ENCODE measurements around the gene MAP3K20.

Gene MAP3K20

DNA sequence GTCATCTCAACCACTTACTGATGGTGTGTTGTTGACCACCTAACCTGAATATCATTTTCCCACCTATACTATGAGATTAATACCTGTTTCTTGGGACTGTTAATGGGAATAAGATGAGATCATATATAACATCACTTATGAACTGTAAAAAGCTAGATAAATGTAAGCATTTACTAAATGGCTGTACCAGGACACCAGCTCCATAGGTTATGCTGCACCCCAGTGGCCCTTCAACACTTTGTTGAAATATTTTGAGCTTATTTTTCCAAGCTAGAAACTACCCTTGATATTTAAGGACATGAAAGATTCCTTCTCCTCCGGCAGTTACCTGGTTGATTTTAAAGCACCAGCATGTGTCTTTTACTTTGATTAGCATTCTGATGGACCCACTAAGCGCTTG lies 141.0 kb downstream of the MAP3K20 start:
- Histone ChIP-seq H3K27ac (ENCODE audit: low read length) (no peak overlapping the region), H3K36me3 (ENCODE audit: control insufficient read depth, insufficient read depth, low read length) (no peaks in the 10 kb centered on the region), H3K4me3 (ENCODE audit: low read length) (no peak overlapping the region), H3K4me1 (ENCODE audit: control insufficient read depth, insufficient read depth, low read length) (no peaks in the 10 kb centered on the region), H3K9me3 (ENCODE audit: control insufficient read depth, insufficient read depth, low read length) (no peaks in the 10 kb centered on the region), H3K27me3 (ENCODE audit: control insufficient read depth, insufficient read depth, low read length) (no peaks in the 10 kb centered on the region)
- DNase-seq (ENCODE audit: low read depth, low spot score) = no peak
- no CpG with 5 or more reads among the region's 2 CpGs for WGBS (ENCODE audit: insufficient coverage, insufficient read length)

DNA sequence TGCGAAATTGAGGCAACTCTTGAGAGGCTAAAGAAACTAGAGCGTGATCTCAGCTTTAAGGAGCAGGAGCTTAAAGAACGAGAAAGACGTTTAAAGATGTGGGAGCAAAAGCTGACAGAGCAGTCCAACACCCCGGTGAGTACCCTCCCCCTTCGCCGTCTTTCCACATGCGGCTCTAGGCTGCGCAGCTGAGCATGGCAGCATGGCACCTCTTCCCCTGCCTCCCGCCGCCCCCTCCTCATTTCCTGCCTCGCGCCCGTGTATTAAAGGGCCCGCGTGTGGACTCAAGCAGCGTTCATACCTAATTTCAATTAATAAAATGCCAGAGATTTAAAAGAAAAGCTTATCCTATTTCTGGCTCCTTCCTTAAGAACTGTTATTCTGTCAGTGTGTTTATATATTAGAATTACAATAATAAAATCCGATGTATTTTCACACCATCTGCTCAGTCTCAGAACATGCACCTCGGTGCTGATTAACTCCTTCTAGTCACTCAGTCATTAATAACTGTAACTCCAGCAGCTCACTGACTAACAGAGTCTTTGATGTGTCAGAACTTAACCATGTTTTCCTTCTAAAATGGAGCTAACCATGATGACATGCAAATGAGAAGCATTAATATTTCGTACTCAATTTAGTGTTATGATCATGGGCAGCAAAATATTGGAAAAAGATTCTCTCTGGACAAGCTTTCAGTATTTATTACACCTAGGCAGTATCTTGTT lies 141.6 kb downstream of the MAP3K20 start:
- Histone ChIP-seq H3K36me3 (ENCODE audit: control insufficient read depth, insufficient read depth, low read length) (no peaks in the 10 kb centered on the region), H3K4me3 (ENCODE audit: low read length) (no peak overlapping the region), H3K27ac (ENCODE audit: low read length) (no peak overlapping the region), H3K27me3 (ENCODE audit: control insufficient read depth, insufficient read depth, low read length) (no peaks in the 10 kb centered on the region), H3K9me3 (ENCODE audit: control insufficient read depth, insufficient read depth, low read length) (no peaks in the 10 kb centered on the region), H3K4me1 (ENCODE audit: control insufficient read depth, insufficient read depth, low read length) (no peaks in the 10 kb centered on the region)
- no CpG with 5 or more reads among the region's 20 CpGs for WGBS (ENCODE audit: insufficient coverage, insufficient read length)
- no peak for DNase-seq (ENCODE audit: low read depth, low spot score)

DNA sequence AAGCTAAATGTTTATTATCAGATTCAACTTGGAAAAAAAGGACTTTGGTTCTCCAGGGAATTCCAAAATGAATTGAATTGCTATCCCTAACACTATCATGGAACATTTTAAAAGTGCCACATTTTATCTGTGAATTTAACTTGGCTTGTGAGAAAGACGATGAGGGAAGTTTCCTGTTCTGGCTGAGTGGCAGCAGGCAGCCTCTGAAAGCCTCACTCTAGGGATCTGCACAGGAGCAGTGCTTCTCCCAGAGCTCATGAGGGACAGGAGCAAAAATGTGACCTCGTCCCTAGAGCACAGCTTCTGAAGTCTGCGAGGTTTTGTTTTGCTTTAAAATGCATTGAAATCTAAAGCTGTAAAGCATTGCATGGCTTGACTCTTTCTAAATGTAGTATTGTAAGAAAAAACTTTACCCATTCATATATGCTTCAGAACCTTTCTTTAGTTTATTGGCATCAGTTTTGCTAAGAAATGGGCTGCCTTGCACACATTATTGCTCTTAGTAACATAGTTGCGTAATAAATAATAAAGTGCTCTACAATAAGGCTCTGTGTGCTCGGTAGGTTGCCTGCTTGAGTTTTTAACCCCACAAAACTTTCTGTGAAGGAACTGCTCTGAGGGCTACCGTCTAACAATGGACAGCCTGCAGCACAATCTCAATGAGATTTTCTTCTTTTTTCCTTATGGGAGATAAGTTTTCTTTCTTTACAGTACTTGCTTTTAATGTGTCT lies 142.8 kb downstream of the MAP3K20 start:
- H3K27ac ChIP-seq (ENCODE audit: low read length) = no peak overlapping the region
- no peaks in the 10 kb centered on the region for H3K36me3 ChIP-seq (ENCODE audit: control insufficient read depth, insufficient read depth, low read length)
- H3K27me3 ChIP-seq (ENCODE audit: control insufficient read depth, insufficient read depth, low read length) = no peaks in the 10 kb centered on the region
- no CpG with 5 or more reads among the region's 6 CpGs for WGBS (ENCODE audit: insufficient coverage, insufficient read length)
- H3K4me1 ChIP-seq (ENCODE audit: control insufficient read depth, insufficient read depth, low read length) = no peaks in the 10 kb centered on the region
- no peak for DNase-seq (ENCODE audit: low read depth, low spot score)
- H3K4me3 ChIP-seq (ENCODE audit: low read length) = no peak overlapping the region
- H3K9me3 ChIP-seq (ENCODE audit: control insufficient read depth, insufficient read depth, low read length) = no peaks in the 10 kb centered on the region

DNA sequence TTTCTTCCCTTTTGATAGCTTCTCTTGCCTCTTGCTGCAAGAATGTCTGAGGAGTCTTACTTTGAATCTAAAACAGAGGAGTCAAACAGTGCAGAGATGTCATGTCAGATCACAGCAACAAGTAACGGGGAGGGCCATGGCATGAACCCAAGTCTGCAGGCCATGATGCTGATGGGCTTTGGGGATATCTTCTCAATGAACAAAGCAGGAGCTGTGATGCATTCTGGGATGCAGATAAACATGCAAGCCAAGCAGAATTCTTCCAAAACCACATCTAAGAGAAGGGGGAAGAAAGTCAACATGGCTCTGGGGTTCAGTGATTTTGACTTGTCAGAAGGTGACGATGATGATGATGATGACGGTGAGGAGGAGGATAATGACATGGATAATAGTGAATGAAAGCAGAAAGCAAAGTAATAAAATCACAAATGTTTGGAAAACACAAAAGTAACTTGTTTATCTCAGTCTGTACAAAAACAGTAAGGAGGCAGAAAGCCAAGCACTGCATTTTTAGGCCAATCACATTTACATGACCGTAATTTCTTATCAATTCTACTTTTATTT lies 145.6 kb downstream of the MAP3K20 start:
- H3K27me3 ChIP-seq (ENCODE audit: control insufficient read depth, insufficient read depth, low read length) = no peaks in the 10 kb centered on the region
- H3K27ac ChIP-seq (ENCODE audit: low read length) = no peak overlapping the region
- no peaks in the 10 kb centered on the region for H3K36me3 ChIP-seq (ENCODE audit: control insufficient read depth, insufficient read depth, low read length)
- WGBS (ENCODE audit: insufficient coverage, insufficient read length) = 100% methylated on average over 2 of the region's 4 CpGs
- H3K4me1 ChIP-seq (ENCODE audit: control insufficient read depth, insufficient read depth, low read length) = no peaks in the 10 kb centered on the region
- H3K4me3 ChIP-seq (ENCODE audit: low read length) = no peak overlapping the region
- H3K9me3 ChIP-seq (ENCODE audit: control insufficient read depth, insufficient read depth, low read length) = no peaks in the 10 kb centered on the region
- DNase-seq (ENCODE audit: low read depth, low spot score) = no peak

DNA sequence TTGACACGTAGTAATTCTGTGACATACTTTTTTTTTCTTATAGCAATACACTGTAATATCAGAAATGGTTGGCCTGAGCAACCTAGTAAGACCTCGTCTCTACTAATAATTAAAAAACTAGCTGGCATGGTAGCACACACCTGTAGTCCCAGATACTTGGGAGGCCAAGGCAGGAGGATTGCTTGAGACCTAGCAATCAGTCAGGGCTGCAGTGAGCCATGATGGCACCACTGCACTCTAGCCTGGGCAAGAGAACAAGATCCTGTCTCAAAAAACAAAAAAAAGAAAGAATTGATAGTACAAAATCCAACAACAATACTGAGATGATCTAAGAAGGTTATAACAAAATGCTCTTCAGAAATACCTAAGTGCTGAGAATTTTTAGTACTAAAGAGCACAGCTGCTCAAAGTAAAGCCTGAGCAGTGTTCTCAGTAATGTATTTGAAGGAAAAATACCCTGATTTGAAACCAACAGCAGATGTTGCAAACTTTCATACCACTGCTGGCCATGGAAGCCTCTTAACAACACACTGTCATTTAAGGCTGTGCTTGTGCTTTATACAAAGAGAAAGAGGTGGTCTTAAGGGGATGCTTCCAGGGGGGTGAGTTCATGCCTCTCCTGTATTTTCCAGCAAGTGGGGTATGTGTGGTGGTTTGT lies 146.4 kb downstream of the MAP3K20 start:
- Histone ChIP-seq H3K27me3 (ENCODE audit: control insufficient read depth, insufficient read depth, low read length) (no peaks in the 10 kb centered on the region), H3K36me3 (ENCODE audit: control insufficient read depth, insufficient read depth, low read length) (no peaks in the 10 kb centered on the region), H3K9me3 (ENCODE audit: control insufficient read depth, insufficient read depth, low read length) (no peaks in the 10 kb centered on the region), H3K27ac (ENCODE audit: low read length) (no peak overlapping the region), H3K4me1 (ENCODE audit: control insufficient read depth, insufficient read depth, low read length) (no peaks in the 10 kb centered on the region), H3K4me3 (ENCODE audit: low read length) (no peak overlapping the region)
- no peak for DNase-seq (ENCODE audit: low read depth, low spot score)
- WGBS (ENCODE audit: insufficient coverage, insufficient read length) = 100% methylated on average over 1 of the region's 2 CpGs

DNA sequence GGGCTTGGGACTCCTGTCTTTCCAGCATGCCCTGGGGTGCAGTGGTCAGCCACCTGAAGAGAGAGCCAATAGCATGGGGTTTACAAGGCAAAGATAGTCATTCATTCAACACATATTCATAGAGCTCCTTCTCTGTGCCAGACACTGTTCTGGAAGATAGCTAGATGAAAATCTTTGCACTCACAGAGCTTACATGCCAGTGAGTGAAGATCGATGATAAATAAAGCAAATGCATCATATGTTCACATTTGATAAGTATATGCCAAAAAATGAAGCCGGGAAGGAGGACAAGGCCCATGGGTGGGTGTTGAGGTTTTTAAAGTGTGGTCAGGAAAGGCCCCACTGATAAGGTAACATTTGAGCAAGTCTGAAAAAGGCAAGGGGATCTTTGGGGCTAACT lies 148.2 kb downstream of the MAP3K20 start:
- H3K4me1 ChIP-seq (ENCODE audit: control insufficient read depth, insufficient read depth, low read length) = 0 out of 2 replicates have a peak, but pooled peaks cover 1% of the 10 kb centered on the region
- H3K9me3 ChIP-seq (ENCODE audit: control insufficient read depth, insufficient read depth, low read length) = no peaks in the 10 kb centered on the region
- no peak overlapping the region for H3K27ac ChIP-seq (ENCODE audit: low read length)
- no CpG with 5 or more reads among the region's 2 CpGs for WGBS (ENCODE audit: insufficient coverage, insufficient read length)
- no peaks in the 10 kb centered on the region for H3K27me3 ChIP-seq (ENCODE audit: control insufficient read depth, insufficient read depth, low read length)
- no peak for DNase-seq (ENCODE audit: low read depth, low spot score)
- H3K36me3 ChIP-seq (ENCODE audit: control insufficient read depth, insufficient read depth, low read length) = no peaks in the 10 kb centered on the region
- no peak overlapping the region for H3K4me3 ChIP-seq (ENCODE audit: low read length)

- no peak overlapping the region for H3K27ac ChIP-seq (ENCODE audit: low read length)
- no CpG with 5 or more reads among the region's 7 CpGs for WGBS (ENCODE audit: insufficient coverage, insufficient read length)
- 0 out of 2 replicates have a peak, but pooled peaks cover 1% of the 10 kb centered on the region for H3K4me1 ChIP-seq (ENCODE audit: control insufficient read depth, insufficient read depth, low read length)
- no peaks in the 10 kb centered on the region for H3K9me3 ChIP-seq (ENCODE audit: control insufficient read depth, insufficient read depth, low read length)
- H3K4me3 ChIP-seq (ENCODE audit: low read length) = no peak overlapping the region
- no peak for DNase-seq (ENCODE audit: low read depth, low spot score)
- no peaks in the 10 kb centered on the region for H3K27me3 ChIP-seq (ENCODE audit: control insufficient read depth, insufficient read depth, low read length)
- H3K36me3 ChIP-seq (ENCODE audit: control insufficient read depth, insufficient read depth, low read length) = no peaks in the 10 kb centered on the region
Observed at GRCh38 chr2:173226899-173227698, 151.5 kb downstream of the MAP3K20 start.

DNA sequence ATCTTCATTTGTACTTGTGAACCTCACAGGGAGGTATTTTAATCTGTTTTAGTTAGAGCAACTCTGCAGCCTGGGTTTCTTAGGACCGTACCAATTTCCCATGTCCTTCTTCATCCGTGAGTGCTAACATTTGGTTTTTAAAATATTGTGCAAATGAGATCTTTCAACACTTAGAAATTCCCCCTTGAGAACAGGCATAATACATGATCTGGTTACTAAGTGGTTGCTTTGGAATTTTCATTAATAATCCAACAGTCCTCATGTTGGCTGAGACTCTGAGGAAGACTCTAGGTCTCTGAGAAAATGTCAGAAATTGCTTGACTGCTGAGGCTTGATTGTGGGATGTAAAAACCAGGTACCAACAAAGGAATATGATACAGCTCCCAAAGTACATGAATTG lies 153.4 kb downstream of the MAP3K20 start:
- Histone ChIP-seq H3K27ac (ENCODE audit: low read length) (no peak overlapping the region), H3K4me1 (ENCODE audit: control insufficient read depth, insufficient read depth, low read length) (0 out of 2 replicates have a peak, but pooled peaks cover 1% of the 10 kb centered on the region), H3K4me3 (ENCODE audit: low read length) (no peak overlapping the region), H3K9me3 (ENCODE audit: control insufficient read depth, insufficient read depth, low read length) (no peaks in the 10 kb centered on the region), H3K27me3 (ENCODE audit: control insufficient read depth, insufficient read depth, low read length) (no peaks in the 10 kb centered on the region), H3K36me3 (ENCODE audit: control insufficient read depth, insufficient read depth, low read length) (no peaks in the 10 kb centered on the region)
- WGBS (ENCODE audit: insufficient coverage, insufficient read length) = no CpG with 5 or more reads among the region's 2 CpGs
- DNase-seq (ENCODE audit: low read depth, low spot score) = no peak

GRCh38 chr2:173230181-173230580 lies 154.5 kb downstream of the MAP3K20 start:
- Histone ChIP-seq H3K4me1 (ENCODE audit: control insufficient read depth, insufficient read depth, low read length) (0 out of 2 replicates have a peak, but pooled peaks cover 1% of the 10 kb centered on the region), H3K4me3 (ENCODE audit: low read length) (no peak overlapping the region), H3K36me3 (ENCODE audit: control insufficient read depth, insufficient read depth, low read length) (no peaks in the 10 kb centered on the region), H3K9me3 (ENCODE audit: control insufficient read depth, insufficient read depth, low read length) (no peaks in the 10 kb centered on the region), H3K27me3 (ENCODE audit: control insufficient read depth, insufficient read depth, low read length) (no peaks in the 10 kb centered on the region), H3K27ac (ENCODE audit: low read length) (no peak overlapping the region)
- no CpG with 5 or more reads among the region's 5 CpGs for WGBS (ENCODE audit: insufficient coverage, insufficient read length)
- no peak for DNase-seq (ENCODE audit: low read depth, low spot score)

GRCh38 chr2:173231042-173231441 lies 155.4 kb downstream of the MAP3K20 start:
- no CpG with 5 or more reads among the region's 1 CpG for WGBS (ENCODE audit: insufficient coverage, insufficient read length)
- Histone ChIP-seq H3K36me3 (ENCODE audit: control insufficient read depth, insufficient read depth, low read length) (no peaks in the 10 kb centered on the region), H3K4me1 (ENCODE audit: control insufficient read depth, insufficient read depth, low read length) (0 out of 2 replicates have a peak, but pooled peaks cover 1% of the 10 kb centered on the region), H3K27me3 (ENCODE audit: control insufficient read depth, insufficient read depth, low read length) (no peaks in the 10 kb centered on the region), H3K4me3 (ENCODE audit: low read length) (no peak overlapping the region), H3K9me3 (ENCODE audit: control insufficient read depth, insufficient read depth, low read length) (no peaks in the 10 kb centered on the region), H3K27ac (ENCODE audit: low read length) (no peak overlapping the region)
- no peak for DNase-seq (ENCODE audit: low read depth, low spot score)

Data from iPS DF 6.9 (cell line).